ENCODE data around the gene APCDD1. TPM values are rescaled to one million over a fixed set of nuclear protein-coding genes. Genes with fewer than 3 reads are reported as not detected.

APCDD1 gene
- total RNA-seq, 3 donors from 2014 or later (not counting 1 experiment from before 2014, with no cell fraction given), result 0.13 TPM; not detected in 2

DNA sequence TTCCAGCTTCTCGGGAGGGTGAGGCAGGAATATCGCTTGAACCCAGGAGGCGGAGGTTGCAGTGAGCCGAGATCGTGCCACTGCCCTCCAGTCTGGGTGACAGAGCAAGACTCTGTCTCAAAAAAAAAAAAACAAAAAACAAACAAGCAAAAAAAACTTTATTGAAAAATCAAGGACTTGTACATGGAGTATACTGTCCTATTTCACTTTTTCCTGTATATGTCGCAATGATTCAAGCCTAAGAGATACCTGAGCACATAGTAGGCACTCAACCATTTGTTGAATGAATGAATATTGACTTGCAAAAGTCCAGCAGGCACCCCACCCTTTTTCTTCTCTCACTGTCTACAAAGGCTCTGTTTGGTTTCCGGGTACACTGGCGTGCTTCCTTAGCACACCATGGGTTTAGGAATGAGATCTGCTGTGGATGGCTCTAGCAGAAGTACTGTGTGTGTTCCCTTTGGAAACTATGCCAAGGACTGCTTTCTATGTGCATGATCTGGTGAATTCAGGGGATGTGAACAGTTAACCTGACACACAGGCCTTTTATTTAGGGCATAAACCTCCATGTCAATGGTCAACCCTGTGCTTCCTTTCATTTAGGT lies 6.1 kb downstream of the APCDD1 start:
- H3K36me3 Mint-ChIP-seq, result no peaks in the 10 kb centered on the region
- DNase-seq, result no peak
- 92% methylated on average over 7 of the region's 8 CpGs for WGBS (ENCODE audit: insufficient coverage)

DNA sequence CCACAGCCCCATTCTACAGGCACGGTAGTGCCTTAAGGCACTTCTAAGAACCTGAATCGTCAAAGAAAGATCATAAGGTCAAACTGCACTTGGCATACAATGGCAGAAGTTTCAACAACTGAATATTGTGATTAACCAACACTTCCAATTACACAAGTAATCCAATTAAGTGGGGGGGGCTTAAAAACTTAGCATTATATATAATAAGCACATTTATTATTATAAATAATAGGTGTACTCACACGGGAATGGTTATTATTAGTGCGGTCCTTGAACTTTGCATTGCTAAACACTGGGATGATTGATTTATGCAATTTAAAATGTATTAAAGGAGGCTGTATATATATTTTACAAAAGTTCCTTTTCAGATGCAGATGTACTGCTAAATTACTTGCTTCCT lies 7.6 kb downstream of the APCDD1 start:
- no peak for DNase-seq
- no peak overlapping the region for H3K27ac ChIP-seq (ENCODE audit: low read length)
- ATAC-seq, result no peak
- Mint-ChIP-seq H3K9me3 (no peaks in the 10 kb centered on the region), H3K36me3 (no peaks in the 10 kb centered on the region), H3K4me3 (no peak overlapping the region), H3K4me1 (no peaks in the 10 kb centered on the region), H3K27ac (no peak overlapping the region), H3K27me3 (ENCODE audit: low read depth in 2 of 2) (peaks cover 8 to 40% of the 10 kb centered on the region in 2 donors)
- intact Hi-C loops (cut with micrococcal nuclease), result no loop called here
- 100% methylated on average over 1 of the region's 4 CpGs for WGBS (ENCODE audit: insufficient coverage)
- no peaks in the 10 kb centered on the region for H3K4me1 ChIP-seq (ENCODE audit: control insufficient read depth, insufficient read depth, low read length)
- TF ChIP-seq, protein P1, sequence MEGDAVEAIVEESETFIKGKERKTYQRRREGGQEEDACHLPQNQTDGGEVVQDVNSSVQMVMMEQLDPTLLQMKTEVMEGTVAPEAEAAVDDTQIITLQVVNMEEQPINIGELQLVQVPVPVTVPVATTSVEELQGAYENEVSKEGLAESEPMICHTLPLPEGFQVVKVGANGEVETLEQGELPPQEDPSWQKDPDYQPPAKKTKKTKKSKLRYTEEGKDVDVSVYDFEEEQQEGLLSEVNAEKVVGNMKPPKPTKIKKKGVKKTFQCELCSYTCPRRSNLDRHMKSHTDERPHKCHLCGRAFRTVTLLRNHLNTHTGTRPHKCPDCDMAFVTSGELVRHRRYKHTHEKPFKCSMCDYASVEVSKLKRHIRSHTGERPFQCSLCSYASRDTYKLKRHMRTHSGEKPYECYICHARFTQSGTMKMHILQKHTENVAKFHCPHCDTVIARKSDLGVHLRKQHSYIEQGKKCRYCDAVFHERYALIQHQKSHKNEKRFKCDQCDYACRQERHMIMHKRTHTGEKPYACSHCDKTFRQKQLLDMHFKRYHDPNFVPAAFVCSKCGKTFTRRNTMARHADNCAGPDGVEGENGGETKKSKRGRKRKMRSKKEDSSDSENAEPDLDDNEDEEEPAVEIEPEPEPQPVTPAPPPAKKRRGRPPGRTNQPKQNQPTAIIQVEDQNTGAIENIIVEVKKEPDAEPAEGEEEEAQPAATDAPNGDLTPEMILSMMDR (IDR thresholded peaks at IDR 0.05), result no peak
- peaks cover 4% of the 10 kb centered on the region for H3K9me3 ChIP-seq (ENCODE audit: control insufficient read depth, insufficient read depth, low read length)
- H3K27me3 ChIP-seq (ENCODE audit: control insufficient read depth, insufficient read depth, low read length), result no peaks in the 10 kb centered on the region
- no peak overlapping the region for H3K4me3 ChIP-seq (ENCODE audit: low read length)
- H3K36me3 ChIP-seq (ENCODE audit: control insufficient read depth, insufficient read depth, low read length), result no peaks in the 10 kb centered on the region

More for the DNA sequence above, 6.1 kb downstream of the APCDD1 start:
- Histone ChIP-seq H3K27me3 (ENCODE audit: control insufficient read depth, insufficient read depth, low read length) (peaks cover 12% of the 10 kb centered on the region), H3K9me3 (ENCODE audit: control insufficient read depth, insufficient read depth, low read length) (peaks cover 4% of the 10 kb centered on the region), H3K4me1 (ENCODE audit: control insufficient read depth, insufficient read depth, low read length) (no peaks in the 10 kb centered on the region), H3K27ac (ENCODE audit: low read length) (no peak overlapping the region), H3K4me3 (ENCODE audit: low read length) (no peak overlapping the region), H3K36me3 (ENCODE audit: control insufficient read depth, insufficient read depth, low read length) (no peaks in the 10 kb centered on the region)
- Mint-ChIP-seq H3K9me3 (no peaks in the 10 kb centered on the region), H3K4me3 (no peak overlapping the region), H3K4me1 (no peaks in the 10 kb centered on the region), H3K27ac (no peak overlapping the region), H3K27me3 (ENCODE audit: low read depth in 2 of 2) (peaks cover 20 to 55% of the 10 kb centered on the region in 2 donors)
- no peak for ATAC-seq
- intact Hi-C loops (cut with micrococcal nuclease), result no loop called here
- TF ChIP-seq, protein P1 (IDR thresholded peaks at IDR 0.05), result no peak

DNA sequence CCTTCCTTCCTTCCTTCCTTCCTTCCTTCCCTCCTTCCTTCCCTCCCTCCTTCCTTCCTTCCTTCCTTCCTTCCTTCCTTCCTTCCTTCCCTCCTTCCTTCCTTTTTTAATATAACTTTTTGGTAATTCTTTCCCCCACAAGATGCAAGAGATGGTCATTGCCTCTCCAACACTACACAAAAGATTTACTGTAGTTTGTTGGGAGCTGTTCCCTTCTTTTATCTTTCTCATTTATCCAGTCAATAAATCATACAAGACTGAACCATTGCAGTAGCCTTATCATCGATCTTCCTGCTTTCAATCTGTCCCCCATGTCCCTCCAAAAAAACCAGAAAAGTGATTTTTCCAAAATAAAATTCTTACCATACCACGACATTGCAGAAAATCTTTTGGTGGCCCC lies 8.2 kb downstream of the APCDD1 start:
- TF ChIP-seq, protein P1 (IDR thresholded peaks at IDR 0.05), result no peak
- DNase-seq, result no peak
- Histone ChIP-seq H3K27ac (ENCODE audit: low read length) (no peak overlapping the region), H3K9me3 (ENCODE audit: control insufficient read depth, insufficient read depth, low read length) (peaks cover 4% of the 10 kb centered on the region), H3K27me3 (ENCODE audit: control insufficient read depth, insufficient read depth, low read length) (no peaks in the 10 kb centered on the region), H3K4me1 (ENCODE audit: control insufficient read depth, insufficient read depth, low read length) (no peaks in the 10 kb centered on the region), H3K36me3 (ENCODE audit: control insufficient read depth, insufficient read depth, low read length) (no peaks in the 10 kb centered on the region), H3K4me3 (ENCODE audit: low read length) (no peak overlapping the region)
- Mint-ChIP-seq H3K27me3 (ENCODE audit: low read depth in 2 of 2) (peaks cover 8 to 36% of the 10 kb centered on the region in 2 donors), H3K4me3 (no peak overlapping the region), H3K4me1 (no peaks in the 10 kb centered on the region), H3K36me3 (no peaks in the 10 kb centered on the region), H3K27ac (no peak overlapping the region), H3K9me3 (no peaks in the 10 kb centered on the region)
- ATAC-seq, result no peak
- intact Hi-C loops (cut with micrococcal nuclease), result no loop called here
- 86% methylated on average over 2 of the region's 2 CpGs for WGBS (ENCODE audit: insufficient coverage)

DNA sequence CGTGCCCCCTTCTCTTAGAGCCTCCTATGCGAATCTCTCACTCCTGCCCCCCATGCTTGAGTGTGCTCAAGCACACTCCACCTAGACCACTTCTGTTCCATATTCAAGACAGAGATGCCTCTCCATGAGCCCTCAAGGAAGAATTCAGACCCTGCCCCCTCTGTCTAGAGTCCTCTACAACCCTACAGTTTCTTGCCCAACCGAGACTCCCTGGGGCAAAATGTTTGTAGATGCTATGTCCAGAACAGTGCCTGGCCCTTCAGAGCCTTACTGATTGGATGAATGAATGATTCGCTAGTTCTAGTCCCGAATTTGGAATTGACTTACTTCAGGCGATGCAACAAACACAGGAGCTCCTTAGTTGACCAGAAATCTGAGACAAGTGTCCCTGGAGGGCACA lies 8.7 kb downstream of the APCDD1 start:
- TF ChIP-seq, protein P1 (IDR thresholded peaks at IDR 0.05), result no peak
- Histone ChIP-seq H3K27ac (ENCODE audit: low read length) (no peak overlapping the region), H3K4me3 (ENCODE audit: low read length) (no peak overlapping the region), H3K27me3 (ENCODE audit: control insufficient read depth, insufficient read depth, low read length) (no peaks in the 10 kb centered on the region), H3K36me3 (ENCODE audit: control insufficient read depth, insufficient read depth, low read length) (no peaks in the 10 kb centered on the region), H3K9me3 (ENCODE audit: control insufficient read depth, insufficient read depth, low read length) (peaks cover 4% of the 10 kb centered on the region), H3K4me1 (ENCODE audit: control insufficient read depth, insufficient read depth, low read length) (no peaks in the 10 kb centered on the region)
- H3K36me3 Mint-ChIP-seq, result no peaks in the 10 kb centered on the region
- intact Hi-C loops (cut with micrococcal nuclease), result no loop called here
- 91% methylated on average over 6 of the region's 6 CpGs for WGBS (ENCODE audit: insufficient coverage)
- no peak for DNase-seq
- H3K4me1 Mint-ChIP-seq, result no peaks in the 10 kb centered on the region
- H3K27me3 Mint-ChIP-seq (ENCODE audit: low read depth in 2 of 2), result peaks cover 8 to 36% of the 10 kb centered on the region in 2 donors
- H3K4me3 Mint-ChIP-seq, result no peak overlapping the region
- no peak for ATAC-seq
- no peak overlapping the region for H3K27ac Mint-ChIP-seq
- H3K9me3 Mint-ChIP-seq, result no peaks in the 10 kb centered on the region

Data from natural killer cell (primary cell).